Breast epithelium (tissue), 4 donors: ENCODE measurements around the gene TEAD1. TPM values are rescaled to one million over a fixed set of nuclear protein-coding genes. Genes with fewer than 3 reads are reported as not detected.

ENCODE experiments used
- DNase-seq, 2 donors: peaks; one replicate each; pipeline ENCODE4 v3.0.0-alpha.2; 2019; ENCODE audit warnings: low spot score in 2 of 2
- H3K27ac ChIP-seq, 2 donors: fragments of 200-600 bp; sonication (generic) in 1 of 2; one replicate each; pipeline ENCODE4 v1.5.1; 2016 to 2019; ENCODE audit warnings: mild to moderate bottlenecking in 1 of 2
- H3K27me3 ChIP-seq, 2 donors: fragments of 200-600 bp; sonication (generic) in 1 of 2; one replicate each; pipeline versions ENCODE4 v1.5.1 to v1.6.0; 2017 to 2019; ENCODE audit warnings: control low read depth in 1 of 2, mild to moderate bottlenecking in 1 of 2
- H3K36me3 ChIP-seq: fragments of 200-600 bp; one replicate; pipeline ENCODE4 v1.5.1; 2019
- H3K4me1 ChIP-seq, 2 donors: fragments of 200-600 bp; sonication (generic); one replicate each; pipeline ENCODE4 v1.5.1; 2016 to 2019; ENCODE audit warnings: control low read depth in 1 of 2
- H3K4me3 ChIP-seq, 3 donors: fragments of 200-600 bp; sonication (generic); 1 replicate in 2 of 3; 2 replicates in 1 of 3; pipeline ENCODE4 v1.5.1; 2016 to 2019; ENCODE audit warnings: mild to moderate bottlenecking in 3 of 3, moderate library complexity in 2 of 3
- H3K9me3 ChIP-seq, 2 donors: fragments of 200-600 bp; sonication (generic) in 1 of 2; one replicate each; pipeline ENCODE4 v1.5.1; 2016 to 2019; ENCODE audit warnings: control low read depth in 1 of 2
- CTCF ChIP-seq, 3 donors: fragments of 450-650 bp; IDR thresholded peaks; one replicate each; pipeline ENCODE4 v1.5.1; 2016 to 2017; ENCODE audit warnings: antibody characterized with exemption in 3 of 3, mild to moderate bottlenecking in 3 of 3, moderate library complexity in 3 of 3
- POLR2A ChIP-seq: fragments of 450-650 bp; IDR thresholded peaks from one replicate; pipeline ENCODE4 v1.6.1; 2016; ENCODE audit warnings: antibody characterized with exemption, mild to moderate bottlenecking, moderate library complexity
- POLR2AphosphoS5 ChIP-seq, 3 donors: sonication (generic); formaldehyde crosslinking; IDR thresholded peaks; one replicate each; pipeline ENCODE4 v1.6.1; 2017; ENCODE audit warnings: antibody characterized with exemption in 3 of 3
- intact Hi-C: fragments of 100-400 bp; cut with DNase I; formaldehyde crosslinking; loops from one replicate; pipeline ENCODE4 v1.15.1; 2023; ENCODE audit warnings: low total_unique reads
- total RNA-seq, 3 donors: library from RNA; depleted of rRNA; stranded (reverse); fragments of >200 nt; gene quantifications; one replicate each; pipeline ENCODE4 v1.1.0, GENCODE V29; 2016

Gene TEAD1
- 100 to 1,000 TPM in 1 of 3 donors, 10 to 100 TPM in 2; 67.8 to 110 (median 80.1) TPM for total RNA-seq

GRCh38 chr11:12673924-12674570 lies at the start of gene TEAD1:
Gene TEAD1, plus strand, starts transcription at chr11:12674421.
- TF ChIP-seq CTCF (IDR thresholded peaks at IDR 0.05), result no peak
- TF ChIP-seq POLR2AphosphoS5 (IDR thresholded peaks at IDR 0.05), result peak; percentile 79 to 95 (median 86)
- peak; percentile 73 for TF ChIP-seq POLR2A
- Histone ChIP-seq H3K27me3 (no peaks in the 10 kb centered on the region), H3K4me3 (peak within 1 kb of the TSS; percentile 60 to 98 (median 83)), H3K4me1 (no peaks in the 10 kb centered on the region), H3K9me3 (no peaks in the 10 kb centered on the region), H3K36me3 (no peaks in the 10 kb centered on the region), H3K27ac (peak within 1 kb of the TSS; percentile 98)
- DNase-seq, result peak; percentile 94 to 97
- intact Hi-C loops, result loop anchor here (10.0 kb wide), 1 partner anchor 211 kb away; no protein-coding TSS in a partner anchor

GRCh38 chr11:12624595-12624994 lies 49.6 kb upstream of the TEAD1 start:
- no peak overlapping the region for H3K27ac ChIP-seq
- H3K4me3 ChIP-seq, result no peak overlapping the region
- no peaks in the 10 kb centered on the region for H3K4me1 ChIP-seq
- no peak for TF ChIP-seq POLR2A
- TF ChIP-seq POLR2AphosphoS5 (IDR thresholded peaks at IDR 0.05), result no peak
- TF ChIP-seq CTCF (IDR thresholded peaks at IDR 0.05), result no peak
- intact Hi-C loops, result no loop called here
- H3K9me3 ChIP-seq, result peaks cover 12 to 18% of the 10 kb centered on the region in 2 donors
- DNase-seq, result no peak
- no peaks in the 10 kb centered on the region for H3K36me3 ChIP-seq
- H3K27me3 ChIP-seq, result no peaks in the 10 kb centered on the region

GRCh38 chr11:12625438-12626071 lies 48.7 kb upstream of the TEAD1 start:
- no peak for DNase-seq
- intact Hi-C loops, result no loop called here
- Histone ChIP-seq H3K36me3 (no peaks in the 10 kb centered on the region), H3K27ac (no peak overlapping the region), H3K4me1 (no peaks in the 10 kb centered on the region), H3K4me3 (no peak overlapping the region), H3K27me3 (no peaks in the 10 kb centered on the region), H3K9me3 (peaks cover 12 to 18% of the 10 kb centered on the region in 2 donors)
- TF ChIP-seq POLR2AphosphoS5 (IDR thresholded peaks at IDR 0.05) (no peak), POLR2A (no peak), CTCF (IDR thresholded peaks at IDR 0.05) (no peak)

GRCh38 chr11:12626616-12627015 lies 47.6 kb upstream of the TEAD1 start:
- H3K4me1 ChIP-seq, result no peaks in the 10 kb centered on the region
- no peak for DNase-seq
- H3K4me3 ChIP-seq, result no peak overlapping the region
- H3K27ac ChIP-seq, result no peak overlapping the region
- TF ChIP-seq POLR2A (no peak), POLR2AphosphoS5 (IDR thresholded peaks at IDR 0.05) (no peak), CTCF (IDR thresholded peaks at IDR 0.05) (no peak)
- peaks cover 12 to 18% of the 10 kb centered on the region in 2 donors for H3K9me3 ChIP-seq
- intact Hi-C loops, result no loop called here
- H3K27me3 ChIP-seq, result no peaks in the 10 kb centered on the region
- no peaks in the 10 kb centered on the region for H3K36me3 ChIP-seq

- TF ChIP-seq CTCF (IDR thresholded peaks at IDR 0.05), result no peak
- H3K36me3 ChIP-seq, result no peaks in the 10 kb centered on the region
- intact Hi-C loops, result no loop called here
Measured at GRCh38 chr11:12628314-12628713, 45.9 kb upstream of the TEAD1 start.

More at GRCh38 chr11:12628314-12628713, 45.9 kb upstream of the TEAD1 start:
- no peak overlapping the region for H3K4me3 ChIP-seq
- H3K9me3 ChIP-seq, result peaks cover 10 to 16% of the 10 kb centered on the region in 2 donors
- no peaks in the 10 kb centered on the region for H3K27me3 ChIP-seq
- H3K4me1 ChIP-seq, result no peaks in the 10 kb centered on the region
- DNase-seq, result no peak
- H3K27ac ChIP-seq, result no peak overlapping the region
